ENCODE data around the gene ZNF346.

Gene ZNF346

DNA sequence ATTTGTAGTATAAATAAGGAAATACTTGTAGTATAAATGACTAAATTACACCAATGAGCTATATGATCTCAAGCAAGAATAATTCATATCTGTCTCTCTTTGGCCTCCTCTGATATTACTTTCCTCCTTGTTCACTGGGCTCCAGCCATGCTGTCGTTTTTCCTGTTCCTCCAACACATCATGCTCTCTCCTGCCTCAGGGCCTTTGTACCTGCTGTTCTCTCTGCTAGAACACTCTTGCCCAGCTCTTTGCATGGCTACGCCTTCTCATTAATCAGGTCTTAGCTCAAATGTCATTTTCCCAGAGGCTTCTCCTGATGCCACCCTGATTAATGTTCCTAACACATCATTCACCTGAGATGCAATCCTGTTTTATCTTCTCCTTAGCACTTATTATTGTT, 2.5 kb upstream of the ZNF346 start:
- Histone ChIP-seq H3K27ac (ENCODE audit: low read depth, low read length) (no peak overlapping the region), H3K4me3 (ENCODE audit: low read length) (no peak overlapping the region), H3K27me3 (ENCODE audit: control insufficient read depth, insufficient read depth, low read length) (no peaks in the 10 kb centered on the region), H3K9ac (ENCODE audit: low read length) (no peak overlapping the region), H3K4me1 (ENCODE audit: control insufficient read depth, insufficient read depth, low read length) (peaks cover 2% of the 10 kb centered on the region), H3K36me3 (ENCODE audit: control insufficient read depth, insufficient read depth, low read length) (no peaks in the 10 kb centered on the region)

DNA sequence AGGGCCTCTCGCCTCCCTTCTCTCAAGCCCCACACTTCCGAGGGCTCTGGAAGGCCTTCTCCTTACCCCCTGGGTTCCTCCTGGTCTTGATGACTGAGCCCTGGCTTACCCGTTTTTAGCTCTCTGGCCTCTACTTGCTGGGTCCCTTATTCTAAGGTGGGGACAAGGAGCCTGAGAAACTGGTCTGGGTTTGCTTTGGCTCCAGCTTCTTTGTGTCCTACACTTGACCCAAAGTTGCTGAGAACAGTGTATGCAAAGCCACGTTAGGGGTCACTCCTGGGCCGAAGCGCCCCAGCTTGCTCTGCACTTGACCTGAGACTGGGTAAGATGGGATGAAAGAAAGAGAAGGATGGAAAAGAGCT, 788 bp downstream of the ZNF346 start:
- Histone ChIP-seq H3K4me1 (ENCODE audit: control insufficient read depth, insufficient read depth, low read length) (peaks cover 3% of the 10 kb centered on the region), H3K27me3 (ENCODE audit: control insufficient read depth, insufficient read depth, low read length) (no peaks in the 10 kb centered on the region), H3K27ac (ENCODE audit: low read depth, low read length) (peak overlapping the region; percentile 84)

GRCh38 chr5:177024559-177024958, 2.1 kb downstream of the ZNF346 start:
- Histone ChIP-seq H3K4me3 (ENCODE audit: low read length) (no peak overlapping the region), H3K36me3 (ENCODE audit: control insufficient read depth, insufficient read depth, low read length) (no peaks in the 10 kb centered on the region), H3K9ac (ENCODE audit: low read length) (no peak overlapping the region), H3K27ac (ENCODE audit: low read depth, low read length) (no peak overlapping the region), H3K4me1 (ENCODE audit: control insufficient read depth, insufficient read depth, low read length) (peaks cover 3% of the 10 kb centered on the region), H3K27me3 (ENCODE audit: control insufficient read depth, insufficient read depth, low read length) (no peaks in the 10 kb centered on the region)

More for the DNA sequence above, 788 bp downstream of the ZNF346 start:
- H3K36me3 ChIP-seq (ENCODE audit: control insufficient read depth, insufficient read depth, low read length): no peaks in the 10 kb centered on the region
- peak overlapping the region; percentile 80 for H3K9ac ChIP-seq (ENCODE audit: low read length)
- H3K4me3 ChIP-seq (ENCODE audit: low read length): peak overlapping the region; percentile 92

GRCh38 chr5:177025101-177025601, 2.7 kb downstream of the ZNF346 start:
- H3K4me1 ChIP-seq (ENCODE audit: control insufficient read depth, insufficient read depth, low read length): peaks cover 3% of the 10 kb centered on the region
- no peaks in the 10 kb centered on the region for H3K27me3 ChIP-seq (ENCODE audit: control insufficient read depth, insufficient read depth, low read length)
- no peak overlapping the region for H3K4me3 ChIP-seq (ENCODE audit: low read length)
- no peaks in the 10 kb centered on the region for H3K36me3 ChIP-seq (ENCODE audit: control insufficient read depth, insufficient read depth, low read length)
- H3K9ac ChIP-seq (ENCODE audit: low read length): no peak overlapping the region
- no peak overlapping the region for H3K27ac ChIP-seq (ENCODE audit: low read depth, low read length)

- Histone ChIP-seq H3K27me3 (ENCODE audit: control insufficient read depth, insufficient read depth, low read length) (no peaks in the 10 kb centered on the region), H3K9ac (ENCODE audit: low read length) (no peak overlapping the region), H3K4me1 (ENCODE audit: control insufficient read depth, insufficient read depth, low read length) (peaks cover 3% of the 10 kb centered on the region), H3K27ac (ENCODE audit: low read depth, low read length) (no peak overlapping the region), H3K4me3 (ENCODE audit: low read length) (no peak overlapping the region), H3K36me3 (ENCODE audit: control insufficient read depth, insufficient read depth, low read length) (no peaks in the 10 kb centered on the region)
Observed at GRCh38 chr5:177027665-177028064, 5.2 kb downstream of the ZNF346 start.

DNA sequence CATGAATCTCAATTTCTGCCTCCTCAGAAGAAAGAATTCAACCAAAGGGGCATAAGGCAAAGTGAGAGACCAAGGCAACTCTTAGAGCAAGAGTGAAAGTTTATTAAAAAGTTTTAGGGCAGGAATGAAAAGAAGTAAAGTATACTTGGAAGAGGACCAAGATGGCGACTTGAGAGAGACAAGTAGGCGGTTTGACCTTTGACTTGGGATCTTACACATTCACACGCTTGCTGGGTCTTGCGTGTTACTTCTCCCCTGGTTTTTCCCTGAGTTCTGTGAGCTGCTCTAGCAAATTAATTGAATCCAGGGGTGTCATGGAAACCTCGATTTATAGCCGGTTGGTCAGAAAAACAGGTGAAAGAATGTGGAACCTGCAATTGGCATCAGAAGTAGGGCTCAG, 7.0 kb downstream of the ZNF346 start:
- Histone ChIP-seq H3K27me3 (ENCODE audit: control insufficient read depth, insufficient read depth, low read length) (no peaks in the 10 kb centered on the region), H3K36me3 (ENCODE audit: control insufficient read depth, insufficient read depth, low read length) (no peaks in the 10 kb centered on the region), H3K27ac (ENCODE audit: low read depth, low read length) (no peak overlapping the region), H3K4me1 (ENCODE audit: control insufficient read depth, insufficient read depth, low read length) (peaks cover 3% of the 10 kb centered on the region), H3K9ac (ENCODE audit: low read length) (no peak overlapping the region), H3K4me3 (ENCODE audit: low read length) (no peak overlapping the region)

DNA sequence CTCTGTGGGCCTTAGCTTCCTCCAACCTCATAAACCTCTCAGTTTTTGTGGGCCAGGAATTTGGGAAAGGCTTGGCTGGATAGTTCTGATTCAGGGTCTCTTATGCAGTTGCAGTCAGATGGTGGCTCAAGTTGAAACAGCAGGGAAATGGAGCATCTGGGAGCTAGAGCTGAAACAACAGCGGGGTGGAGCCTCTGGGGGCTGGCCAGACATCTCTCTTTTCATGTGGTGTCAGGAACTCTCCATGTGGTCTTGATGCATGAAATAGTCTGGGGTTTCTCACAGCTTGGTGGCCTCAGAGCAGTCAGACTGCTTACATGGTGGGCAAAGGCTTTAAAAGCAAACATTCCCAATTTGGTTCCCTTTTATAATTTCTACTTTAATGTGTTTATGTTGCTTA, 13.5 kb downstream of the ZNF346 start:
- Histone ChIP-seq H3K4me3 (ENCODE audit: low read length) (no peak overlapping the region), H3K27me3 (ENCODE audit: control insufficient read depth, insufficient read depth, low read length) (no peaks in the 10 kb centered on the region), H3K27ac (ENCODE audit: low read depth, low read length) (no peak overlapping the region), H3K9ac (ENCODE audit: low read length) (no peak overlapping the region), H3K36me3 (ENCODE audit: control insufficient read depth, insufficient read depth, low read length) (no peaks in the 10 kb centered on the region), H3K4me1 (ENCODE audit: control insufficient read depth, insufficient read depth, low read length) (peaks cover 2% of the 10 kb centered on the region)

DNA sequence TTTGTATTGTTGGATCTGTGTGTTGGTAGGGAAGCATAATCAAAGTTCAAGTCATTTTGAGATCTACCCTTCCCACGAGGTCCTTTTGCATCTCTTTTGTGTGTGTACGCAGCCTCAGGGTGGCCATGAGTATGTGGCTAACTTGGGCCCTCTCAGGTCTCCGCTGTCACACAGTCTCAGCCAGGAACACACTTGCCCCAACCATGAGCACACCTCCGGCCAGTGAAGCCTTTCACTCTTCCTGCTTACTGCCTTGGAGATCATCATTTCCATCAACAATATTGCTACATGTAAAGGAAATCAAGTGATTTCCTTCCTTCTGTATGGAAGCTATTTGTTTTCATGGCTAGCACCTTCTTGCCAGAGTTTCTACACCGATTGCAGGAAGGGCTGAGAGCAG, 13.9 kb downstream of the ZNF346 start:
- Histone ChIP-seq H3K4me1 (ENCODE audit: control insufficient read depth, insufficient read depth, low read length) (peaks cover 5% of the 10 kb centered on the region), H3K27me3 (ENCODE audit: control insufficient read depth, insufficient read depth, low read length) (no peaks in the 10 kb centered on the region), H3K36me3 (ENCODE audit: control insufficient read depth, insufficient read depth, low read length) (no peaks in the 10 kb centered on the region), H3K4me3 (ENCODE audit: low read length) (no peak overlapping the region), H3K9ac (ENCODE audit: low read length) (no peak overlapping the region), H3K27ac (ENCODE audit: low read depth, low read length) (no peak overlapping the region)

GRCh38 chr5:177036921-177037320, 14.4 kb downstream of the ZNF346 start:
- Histone ChIP-seq H3K27ac (ENCODE audit: low read depth, low read length) (no peak overlapping the region), H3K4me3 (ENCODE audit: low read length) (no peak overlapping the region), H3K9ac (ENCODE audit: low read length) (no peak overlapping the region), H3K4me1 (ENCODE audit: control insufficient read depth, insufficient read depth, low read length) (peaks cover 8% of the 10 kb centered on the region), H3K36me3 (ENCODE audit: control insufficient read depth, insufficient read depth, low read length) (no peaks in the 10 kb centered on the region), H3K27me3 (ENCODE audit: control insufficient read depth, insufficient read depth, low read length) (no peaks in the 10 kb centered on the region)

- Histone ChIP-seq H3K27ac (ENCODE audit: low read depth, low read length) (peak overlapping the region; percentile 8), H3K9ac (ENCODE audit: low read length) (no peak overlapping the region), H3K4me1 (ENCODE audit: control insufficient read depth, insufficient read depth, low read length) (peaks cover 8% of the 10 kb centered on the region), H3K27me3 (ENCODE audit: control insufficient read depth, insufficient read depth, low read length) (no peaks in the 10 kb centered on the region), H3K36me3 (ENCODE audit: control insufficient read depth, insufficient read depth, low read length) (peaks cover 6% of the 10 kb centered on the region), H3K4me3 (ENCODE audit: low read length) (no peak overlapping the region)
Observed at GRCh38 chr5:177040814-177041420, 18.4 kb downstream of the ZNF346 start.

GRCh38 chr5:177041936-177042335, 19.4 kb downstream of the ZNF346 start:
- Histone ChIP-seq H3K4me3 (ENCODE audit: low read length) (no peak overlapping the region), H3K36me3 (ENCODE audit: control insufficient read depth, insufficient read depth, low read length) (peaks cover 6% of the 10 kb centered on the region), H3K27ac (ENCODE audit: low read depth, low read length) (no peak overlapping the region), H3K27me3 (ENCODE audit: control insufficient read depth, insufficient read depth, low read length) (no peaks in the 10 kb centered on the region), H3K9ac (ENCODE audit: low read length) (no peak overlapping the region), H3K4me1 (ENCODE audit: control insufficient read depth, insufficient read depth, low read length) (peaks cover 8% of the 10 kb centered on the region)

GRCh38 chr5:177043114-177043513, 20.6 kb downstream of the ZNF346 start:
- H3K4me3 ChIP-seq (ENCODE audit: low read length): no peak overlapping the region
- no peak overlapping the region for H3K9ac ChIP-seq (ENCODE audit: low read length)
- peaks cover 6% of the 10 kb centered on the region for H3K36me3 ChIP-seq (ENCODE audit: control insufficient read depth, insufficient read depth, low read length)
- peaks cover 8% of the 10 kb centered on the region for H3K4me1 ChIP-seq (ENCODE audit: control insufficient read depth, insufficient read depth, low read length)
- H3K27ac ChIP-seq (ENCODE audit: low read depth, low read length): no peak overlapping the region
- H3K27me3 ChIP-seq (ENCODE audit: control insufficient read depth, insufficient read depth, low read length): no peaks in the 10 kb centered on the region

DNA sequence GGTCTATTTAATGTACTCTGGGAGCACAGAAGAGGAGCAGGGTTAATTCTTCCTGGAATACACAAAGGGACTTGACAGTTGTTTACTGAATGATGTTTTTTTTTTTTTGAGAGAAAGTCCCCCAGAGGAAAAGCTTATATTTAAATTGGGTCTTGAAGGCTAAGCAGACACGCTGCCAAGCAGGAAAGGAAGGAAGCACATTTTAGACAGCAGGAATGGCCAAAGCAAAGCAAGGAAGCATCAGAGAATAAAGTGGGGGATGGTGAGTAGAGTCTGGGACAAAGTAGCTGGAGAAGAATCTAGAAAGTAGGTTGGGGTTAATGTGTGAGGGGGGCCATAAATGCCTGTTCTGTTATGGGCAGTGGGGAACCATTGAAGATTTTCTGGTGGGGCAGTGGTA, 21.5 kb downstream of the ZNF346 start:
- peaks cover 6% of the 10 kb centered on the region for H3K36me3 ChIP-seq (ENCODE audit: control insufficient read depth, insufficient read depth, low read length)
- H3K9ac ChIP-seq (ENCODE audit: low read length): no peak overlapping the region
- no peak overlapping the region for H3K4me3 ChIP-seq (ENCODE audit: low read length)
- no peak overlapping the region for H3K27ac ChIP-seq (ENCODE audit: low read depth, low read length)
- H3K27me3 ChIP-seq (ENCODE audit: control insufficient read depth, insufficient read depth, low read length): no peaks in the 10 kb centered on the region
- peaks cover 8% of the 10 kb centered on the region for H3K4me1 ChIP-seq (ENCODE audit: control insufficient read depth, insufficient read depth, low read length)

Data from rectal smooth muscle tissue (tissue), 1 donor.